Esophagus squamous epithelium (tissue), 4 donors: Measurements from ENCODE around the gene MAS1L.

ENCODE experiments used
- CTCF ChIP-seq, 6 experiments: fragments of 450-650 bp in 4 of 6; fragments of 200-600 bp in 2 of 6; sonication (generic) in 2 of 6; IDR thresholded peaks; one replicate each; pipeline ENCODE4 v1.5.1; 2016 to 2019; ENCODE audit warnings: antibody characterized with exemption in 6 of 6, mild to moderate bottlenecking in 4 of 6, moderate library complexity in 4 of 6
- POLR2A ChIP-seq, 4 donors: fragments of 450-650 bp; IDR thresholded peaks; one replicate each; pipeline ENCODE4 v1.6.1; 2017; ENCODE audit warnings: antibody characterized with exemption in 4 of 4, mild to moderate bottlenecking in 4 of 4, moderate library complexity in 3 of 4

GRCh38 chr6:29461021-29461814, 26.5 kb downstream of the MAS1L start:
- TF ChIP-seq CTCF (IDR thresholded peaks at IDR 0.05) (no peak), POLR2A (IDR thresholded peaks at IDR 0.05) (no peak)
